ENCODE measurements around the gene LGALS1.
"Not testable (repeated sequence)": the region's sequence is repeated elsewhere in the genome, so short reads cannot be mapped to it uniquely, and the experiment has no call there.

GRCh38 chr22:37717746-37718305 is 42.4 kb downstream of the LGALS1 start:
- TF ChIP-seq CTCF (IDR thresholded peaks at IDR 0.05; ENCODE audit: low read length); EZH2phosphoT487 (IDR thresholded peaks at IDR 0.05; ENCODE audit: low read length); EZH2 (optimal IDR thresholded peaks at IDR 0.05; ENCODE audit: low read depth, low read length): not testable (repeated sequence)

All from MM.1S (cell line).